HEK293 (cell line): ENCODE data around the gene ZNF780B.
A peak's percentile ranks its signal among the peaks of the same experiment; 100 is the strongest.

Source experiments
- CTCF ChIA-PET: fragments of 350-600 bp; formaldehyde crosslinking; extraction: SDS; loops from one replicate; lab custom pipeline; 2021; ENCODE audit warnings: antibody characterized with exemption; lab: Yijun Ruan, JAX
- POLR2A ChIA-PET: fragments of 300-600 bp; formaldehyde crosslinking; extraction: SDS; loops from one replicate; lab custom pipeline; 2020; ENCODE audit warnings: antibody characterized with exemption, inconsistent platforms; lab: Yijun Ruan, JAX
- H3K27ac ChIP-seq: fragments of 200-500 bp; sonication (Bioruptor generic); 2 replicates; pipeline ENCODE4 v1.5.1; 2014; ENCODE audit warnings: low read depth, low read length, control low read depth, inconsistent platforms; ENCODE audit errors: extremely low read depth
- H3K36me3 ChIP-seq, 2 experiments: fragments of 200-500 bp in 1 of 2; sonication (Bioruptor generic) in 1 of 2; 1 replicate in 1 of 2; 2 replicates in 1 of 2; pipeline ENCODE4 v1.5.1; 2014 to 2017; ENCODE audit warnings: inconsistent platforms in 2 of 2, low read length in 2 of 2; ENCODE audit not compliant: control insufficient read depth in 2 of 2, insufficient read depth in 1 of 2
- H3K4me1 ChIP-seq: fragments of 200-500 bp; sonication (Bioruptor generic); 2 replicates; pipeline ENCODE4 v1.5.1; 2014; ENCODE audit warnings: mild to moderate bottlenecking, low read length, inconsistent platforms; ENCODE audit not compliant: control insufficient read depth, insufficient read depth
- H3K4me3 ChIP-seq: 2 replicates; pipeline ENCODE4 v1.5.1; 2011; ENCODE audit warnings: low read depth, mild to moderate bottlenecking, control low read depth, low read length, moderate library complexity
- H3K9me3 ChIP-seq: fragments of 200-500 bp; sonication (Bioruptor generic); 2 replicates; pipeline ENCODE4 v1.5.1; 2014; ENCODE audit warnings: low read depth, low read length, inconsistent platforms; ENCODE audit not compliant: control insufficient read depth, insufficient read depth
- KLF17 ChIP-seq: fragments of 450-650 bp; formaldehyde crosslinking; IDR thresholded peaks from 2 replicates; pipeline ENCODE4 v1.5.1; 2016; ENCODE audit warnings: missing biosample characterization, missing genetic modification characterization
- SCRT2 ChIP-seq: fragments of 450-650 bp; formaldehyde crosslinking; IDR thresholded peaks from 2 replicates; pipeline ENCODE4 v1.5.1; 2016; ENCODE audit warnings: missing biosample characterization, missing genetic modification characterization
- TRIM28 ChIP-seq: IDR thresholded peaks from 2 replicates; pipeline ENCODE4 v1.6.1; 2011; ENCODE audit warnings: low read length, control low read depth, borderline replicate concordance
- WT1 ChIP-seq: fragments of 450-650 bp; formaldehyde crosslinking; IDR thresholded peaks from 2 replicates; pipeline ENCODE4 v1.5.1; 2016; ENCODE audit warnings: missing biosample characterization, missing genetic modification characterization
- ZBTB11 ChIP-seq: fragments of 450-650 bp; formaldehyde crosslinking; conservative IDR thresholded peaks from 2 replicates; pipeline ENCODE4 v1.5.1; 2016; ENCODE audit warnings: low read depth, missing biosample characterization, missing genetic modification characterization
- ZBTB48 ChIP-seq: fragments of 450-650 bp; formaldehyde crosslinking; IDR thresholded peaks from 2 replicates; pipeline ENCODE4 v1.5.1; 2016; ENCODE audit warnings: missing biosample characterization, missing genetic modification characterization
- ZFP3 ChIP-seq: fragments of 450-650 bp; formaldehyde crosslinking; IDR thresholded peaks from 2 replicates; pipeline ENCODE4 v1.5.1; 2016; ENCODE audit warnings: low read depth, missing biosample characterization, missing genetic modification characterization
- ZNF138 ChIP-seq: fragments of 450-650 bp; formaldehyde crosslinking; IDR thresholded peaks from 2 replicates; pipeline ENCODE4 v1.5.1; 2016; ENCODE audit warnings: missing biosample characterization, missing genetic modification characterization, borderline replicate concordance
- ZNF16 ChIP-seq: fragments of 450-650 bp; formaldehyde crosslinking; IDR thresholded peaks from 2 replicates; pipeline ENCODE4 v1.5.1; 2016; ENCODE audit warnings: low read depth, missing biosample characterization, missing genetic modification characterization
- ZNF174 ChIP-seq: fragments of 450-650 bp; formaldehyde crosslinking; IDR thresholded peaks from 2 replicates; pipeline ENCODE4 v1.5.0; 2017; ENCODE audit warnings: missing biosample characterization, mild to moderate bottlenecking, missing genetic modification characterization
- ZNF184 ChIP-seq: fragments of 450-650 bp; IDR thresholded peaks from 2 replicates; pipeline ENCODE4 v1.5.1; 2018; ENCODE audit warnings: missing biosample characterization, mild to moderate bottlenecking, missing genetic modification characterization
- ZNF2 ChIP-seq: fragments of 450-650 bp; formaldehyde crosslinking; IDR thresholded peaks from 2 replicates; pipeline ENCODE4 v1.5.1; 2016; ENCODE audit warnings: missing biosample characterization, missing genetic modification characterization
- ZNF266 ChIP-seq: fragments of 450-650 bp; formaldehyde crosslinking; IDR thresholded peaks from 2 replicates; pipeline ENCODE4 v1.5.1; 2016; ENCODE audit warnings: missing biosample characterization, missing genetic modification characterization, low read depth
- ZNF341 ChIP-seq: fragments of 450-650 bp; formaldehyde crosslinking; IDR thresholded peaks from 2 replicates; pipeline ENCODE4; 2016; ENCODE audit warnings: low read depth, missing biosample characterization, missing genetic modification characterization
- ZNF350 ChIP-seq: fragments of 450-650 bp; formaldehyde crosslinking; IDR thresholded peaks from 2 replicates; pipeline ENCODE4 v1.5.0; 2017; ENCODE audit warnings: missing biosample characterization, mild to moderate bottlenecking, missing genetic modification characterization
- ZNF544 ChIP-seq: fragments of 450-650 bp; formaldehyde crosslinking; IDR thresholded peaks from 2 replicates; pipeline ENCODE4 v1.5.0; 2017; ENCODE audit warnings: missing biosample characterization, missing genetic modification characterization
- ZNF585B ChIP-seq: fragments of 450-650 bp; formaldehyde crosslinking; IDR thresholded peaks from 2 replicates; pipeline ENCODE4 v1.5.1; 2016; ENCODE audit warnings: missing biosample characterization, missing genetic modification characterization
- ZNF785 ChIP-seq: fragments of 450-650 bp; formaldehyde crosslinking; IDR thresholded peaks from 2 replicates; pipeline ENCODE4 v1.5.1; 2016; ENCODE audit warnings: missing biosample characterization, missing genetic modification characterization
- TF ChIP-seq, protein P1 (sequence below): fragments of 450-650 bp; formaldehyde crosslinking; IDR thresholded peaks from 2 replicates; pipeline ENCODE4 v1.5.1; 2016; ENCODE audit warnings: missing biosample characterization, missing genetic modification characterization
- TF ChIP-seq, protein P2 (sequence below): fragments of 450-650 bp; formaldehyde crosslinking; IDR thresholded peaks from 2 replicates; pipeline ENCODE4 v1.5.1; 2016; ENCODE audit warnings: missing biosample characterization, missing genetic modification characterization
- TF ChIP-seq, protein P3 (sequence below): fragments of 450-650 bp; formaldehyde crosslinking; IDR thresholded peaks from 2 replicates; pipeline ENCODE4 v1.5.1; 2016; ENCODE audit warnings: missing biosample characterization, missing genetic modification characterization, low read depth

The ZNF780B gene

GRCh38 chr19:40103600-40103999 is 47.6 kb upstream of the ZNF780B start (continued):
- TF ChIP-seq ZNF138 (tag by site-specific recombination): peak; percentile 93; the same call in 1 of the 2 replicates
- TF ChIP-seq, protein P1, sequence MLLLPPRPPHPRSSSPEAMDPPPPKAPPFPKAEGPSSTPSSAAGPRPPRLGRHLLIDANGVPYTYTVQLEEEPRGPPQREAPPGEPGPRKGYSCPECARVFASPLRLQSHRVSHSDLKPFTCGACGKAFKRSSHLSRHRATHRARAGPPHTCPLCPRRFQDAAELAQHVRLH: peak; percentile 71; the same call in 1 of the 2 replicates
- no peak for TF ChIP-seq ZNF16 (tag by site-specific recombination)
- TF ChIP-seq KLF17 (tag by site-specific recombination): no peak
- TF ChIP-seq ZNF544 (tag by site-specific recombination): no peak
- no peak for TF ChIP-seq ZNF585B (tag by site-specific recombination)
- TF ChIP-seq ZNF266 (tag by site-specific recombination): peak; percentile 96
- peak; percentile 67 for TF ChIP-seq ZFP3 (tag by site-specific recombination)
- no peak for TF ChIP-seq ZNF184 (tag by site-specific recombination)
- peak; percentile 92 for TF ChIP-seq ZBTB11 (tag by site-specific recombination)
- no peak for TF ChIP-seq ZBTB48 (tag by site-specific recombination)
- TF ChIP-seq, protein P2, sequence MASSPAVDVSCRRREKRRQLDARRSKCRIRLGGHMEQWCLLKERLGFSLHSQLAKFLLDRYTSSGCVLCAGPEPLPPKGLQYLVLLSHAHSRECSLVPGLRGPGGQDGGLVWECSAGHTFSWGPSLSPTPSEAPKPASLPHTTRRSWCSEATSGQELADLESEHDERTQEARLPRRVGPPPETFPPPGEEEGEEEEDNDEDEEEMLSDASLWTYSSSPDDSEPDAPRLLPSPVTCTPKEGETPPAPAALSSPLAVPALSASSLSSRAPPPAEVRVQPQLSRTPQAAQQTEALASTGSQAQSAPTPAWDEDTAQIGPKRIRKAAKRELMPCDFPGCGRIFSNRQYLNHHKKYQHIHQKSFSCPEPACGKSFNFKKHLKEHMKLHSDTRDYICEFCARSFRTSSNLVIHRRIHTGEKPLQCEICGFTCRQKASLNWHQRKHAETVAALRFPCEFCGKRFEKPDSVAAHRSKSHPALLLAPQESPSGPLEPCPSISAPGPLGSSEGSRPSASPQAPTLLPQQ (tag by site-specific recombination): no peak
- TF ChIP-seq ZNF341: peak; percentile 54
- peak; percentile 30; the same call in 1 of the 2 replicates for TF ChIP-seq WT1 (tag by site-specific recombination)
- TF ChIP-seq ZNF350: no peak
- TF ChIP-seq ZNF174 (tag by site-specific recombination): no peak
- TF ChIP-seq ZNF2 (tag by site-specific recombination): no peak
- TF ChIP-seq ZNF785 (tag by site-specific recombination): no peak

DNA sequence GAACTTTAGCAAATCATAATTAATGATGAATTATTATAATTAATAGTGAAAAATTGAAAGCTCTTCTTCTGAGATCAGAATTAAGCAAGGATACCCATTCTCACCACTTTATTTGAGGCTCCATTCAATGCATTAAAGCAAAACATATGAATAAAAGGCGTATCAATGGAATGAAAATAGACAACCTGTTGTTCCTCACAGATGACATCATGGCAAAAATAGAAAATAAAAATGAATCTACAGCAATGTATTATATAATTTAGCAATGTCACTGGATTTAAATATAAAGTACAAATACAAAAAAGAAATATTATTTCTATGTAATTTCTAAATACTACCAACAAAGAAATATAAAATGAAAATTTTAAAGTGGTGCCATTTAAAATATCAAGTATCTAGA is 45.8 kb upstream of the ZNF780B start:
- H3K4me3 ChIP-seq: no peak overlapping the region
- H3K9me3 ChIP-seq: peaks cover 6% of the 10 kb centered on the region
- no peaks in the 10 kb centered on the region; a peak in 1 of 3 replicates for H3K36me3 ChIP-seq
- CTCF ChIA-PET: interaction anchor here (0.6 to 1.2 kb wide), 2 partner anchors 37 to 239 kb away, joined by 4 read pairs; no protein-coding TSS in a partner anchor
- no peak overlapping the region for H3K27ac ChIP-seq
- H3K4me1 ChIP-seq: no peaks in the 10 kb centered on the region
- TF ChIP-seq, protein P3, sequence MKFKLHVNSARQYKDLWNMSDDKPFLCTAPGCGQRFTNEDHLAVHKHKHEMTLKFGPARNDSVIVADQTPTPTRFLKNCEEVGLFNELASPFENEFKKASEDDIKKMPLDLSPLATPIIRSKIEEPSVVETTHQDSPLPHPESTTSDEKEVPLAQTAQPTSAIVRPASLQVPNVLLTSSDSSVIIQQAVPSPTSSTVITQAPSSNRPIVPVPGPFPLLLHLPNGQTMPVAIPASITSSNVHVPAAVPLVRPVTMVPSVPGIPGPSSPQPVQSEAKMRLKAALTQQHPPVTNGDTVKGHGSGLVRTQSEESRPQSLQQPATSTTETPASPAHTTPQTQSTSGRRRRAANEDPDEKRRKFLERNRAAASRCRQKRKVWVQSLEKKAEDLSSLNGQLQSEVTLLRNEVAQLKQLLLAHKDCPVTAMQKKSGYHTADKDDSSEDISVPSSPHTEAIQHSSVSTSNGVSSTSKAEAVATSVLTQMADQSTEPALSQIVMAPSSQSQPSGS (tag by site-specific recombination): peak; percentile 63
- TF ChIP-seq SCRT2: peak; percentile 62
- no peak for TF ChIP-seq TRIM28
- TF ChIP-seq, all 188 proteins: peak for 2
- POLR2A ChIA-PET: no interaction called here
